Adrenal gland (tissue), 5 donors: ENCODE results near the gene COL5A1.

Source experiments
- POLR2A ChIP-seq, 2 donors: fragments of 450-650 bp; IDR thresholded peaks; one replicate each; pipeline ENCODE4 v1.6.1; 2017; ENCODE audit warnings: antibody characterized with exemption in 2 of 2, mild to moderate bottlenecking in 2 of 2, moderate library complexity in 1 of 2
- TF ChIP-seq, protein P1 (sequence below), 6 experiments: fragments of 450-650 bp in 4 of 6; fragments of 200-600 bp in 2 of 6; sonication (generic) in 1 of 6; IDR thresholded peaks; 1 replicate in 5 of 6; 2 replicates in 1 of 6; pipeline versions ENCODE4 v1.5.1 to v1.8.0; 2016 to 2021; ENCODE audit warnings: antibody characterized with exemption in 6 of 6, mild to moderate bottlenecking in 2 of 6, moderate library complexity in 1 of 6
- donor health status: DM: no; HTN: no; CAD: no.

DNA sequence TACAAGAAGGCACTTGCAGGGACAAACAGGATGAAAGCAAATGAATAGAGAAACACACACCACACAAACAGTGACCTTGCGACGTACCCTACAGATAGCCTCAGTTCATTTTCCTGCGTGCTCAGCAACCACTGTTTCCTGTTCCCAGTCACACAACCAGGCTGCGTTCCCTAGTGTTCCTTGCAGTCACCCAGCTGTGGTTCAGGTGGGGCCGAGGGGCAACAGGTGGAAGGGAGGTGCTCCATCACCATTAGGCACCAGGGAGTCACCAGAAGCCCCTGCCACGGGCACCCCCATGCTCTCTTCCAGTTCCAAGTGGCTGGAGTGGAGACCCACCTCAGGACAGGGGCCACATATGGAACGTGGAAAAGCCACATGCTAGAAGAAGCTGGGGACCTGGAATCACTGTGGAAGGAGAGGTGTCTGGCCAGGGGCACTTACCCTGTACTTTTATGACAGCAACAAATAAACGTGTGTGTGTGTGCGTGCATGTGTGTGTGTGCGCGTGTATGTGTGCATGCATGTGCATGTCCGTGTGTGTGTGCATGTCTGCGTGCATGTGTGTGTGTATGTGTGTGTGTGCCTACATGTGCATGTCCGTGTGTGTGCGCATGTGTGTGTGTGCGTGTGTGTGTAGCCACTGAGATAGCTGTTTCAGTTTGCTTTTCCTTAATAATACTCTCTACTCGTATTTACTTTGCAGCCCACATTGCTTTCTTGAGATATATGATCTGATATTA, 220.2 kb downstream of the COL5A1 start:
- TF ChIP-seq, protein P1, sequence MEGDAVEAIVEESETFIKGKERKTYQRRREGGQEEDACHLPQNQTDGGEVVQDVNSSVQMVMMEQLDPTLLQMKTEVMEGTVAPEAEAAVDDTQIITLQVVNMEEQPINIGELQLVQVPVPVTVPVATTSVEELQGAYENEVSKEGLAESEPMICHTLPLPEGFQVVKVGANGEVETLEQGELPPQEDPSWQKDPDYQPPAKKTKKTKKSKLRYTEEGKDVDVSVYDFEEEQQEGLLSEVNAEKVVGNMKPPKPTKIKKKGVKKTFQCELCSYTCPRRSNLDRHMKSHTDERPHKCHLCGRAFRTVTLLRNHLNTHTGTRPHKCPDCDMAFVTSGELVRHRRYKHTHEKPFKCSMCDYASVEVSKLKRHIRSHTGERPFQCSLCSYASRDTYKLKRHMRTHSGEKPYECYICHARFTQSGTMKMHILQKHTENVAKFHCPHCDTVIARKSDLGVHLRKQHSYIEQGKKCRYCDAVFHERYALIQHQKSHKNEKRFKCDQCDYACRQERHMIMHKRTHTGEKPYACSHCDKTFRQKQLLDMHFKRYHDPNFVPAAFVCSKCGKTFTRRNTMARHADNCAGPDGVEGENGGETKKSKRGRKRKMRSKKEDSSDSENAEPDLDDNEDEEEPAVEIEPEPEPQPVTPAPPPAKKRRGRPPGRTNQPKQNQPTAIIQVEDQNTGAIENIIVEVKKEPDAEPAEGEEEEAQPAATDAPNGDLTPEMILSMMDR (IDR thresholded peaks at IDR 0.05), result no peak
- no peak for TF ChIP-seq POLR2A (IDR thresholded peaks at IDR 0.05)
